Neuronal stem cell (in vitro differentiated cells): ENCODE measurements around the gene HES1.

Source experiments
- DNase-seq: peaks from one replicate; pipeline ENCODE4 v3.0.0-alpha.2; 2013; ENCODE audit warnings: low spot score
- H2AFZ ChIP-seq: one replicate; pipeline ENCODE4 v1.6.1; 2013; ENCODE audit warnings: mild to moderate bottlenecking, low read length, inconsistent platforms
- H2AK5ac ChIP-seq: 2 replicates; pipeline ENCODE4 v1.6.1; 2013; ENCODE audit warnings: low read depth, mild to moderate bottlenecking, inconsistent platforms, low read length, moderate library complexity, mixed read lengths
- H2BK120ac ChIP-seq: 2 replicates; pipeline ENCODE4 v1.6.1; 2013; ENCODE audit warnings: low read depth, mild to moderate bottlenecking, inconsistent platforms, low read length, moderate library complexity, mixed read lengths
- H2BK12ac ChIP-seq: one replicate; pipeline ENCODE4 v1.6.1; 2013; ENCODE audit warnings: low read length, inconsistent platforms
- H2BK15ac ChIP-seq: 2 replicates; pipeline ENCODE4 v1.6.1; 2013; ENCODE audit warnings: mild to moderate bottlenecking, low read length, inconsistent platforms, mixed read lengths
- H2BK5ac ChIP-seq: one replicate; pipeline ENCODE4 v1.6.1; 2013; ENCODE audit warnings: inconsistent platforms, mild to moderate bottlenecking, low read length, moderate library complexity
- H3K14ac ChIP-seq: one replicate; pipeline ENCODE4 v1.6.1; 2013; ENCODE audit warnings: low read length, inconsistent platforms
- H3K18ac ChIP-seq: 2 replicates; pipeline ENCODE4 v1.6.1; 2013; ENCODE audit warnings: low read length, inconsistent platforms
- H3K23ac ChIP-seq: 2 replicates; pipeline ENCODE4 v1.6.1; 2013; ENCODE audit warnings: low read depth, mild to moderate bottlenecking, mixed read lengths, low read length, inconsistent platforms; ENCODE audit not compliant: poor library complexity
- H3K27ac ChIP-seq: replicated peaks from 3 replicates; pipeline ENCODE4 v1.5.1; 2013; ENCODE audit warnings: low read length, inconsistent platforms
- H3K27me3 ChIP-seq, 3 experiments: 2 replicates each; pipeline ENCODE4 v1.6.1; 2013; ENCODE audit warnings: low read length in 3 of 3, mild to moderate bottlenecking in 2 of 3, inconsistent platforms in 1 of 3, low read depth in 1 of 3, mixed read lengths in 1 of 3, moderate library complexity in 1 of 3; ENCODE audit not compliant: control insufficient read depth in 3 of 3, insufficient read depth in 3 of 3
- H3K36me3 ChIP-seq, 2 donors: replicated peaks in 1 of 2; 2 replicates each; pipeline ENCODE4 v1.6.1; 2013; ENCODE audit warnings: low read length in 2 of 2; ENCODE audit not compliant: control insufficient read depth in 2 of 2, insufficient read depth in 2 of 2
- H3K4ac ChIP-seq: 2 replicates; pipeline ENCODE4 v1.6.1; 2013; ENCODE audit warnings: inconsistent platforms, mild to moderate bottlenecking, low read length, moderate library complexity
- H3K4me1 ChIP-seq, 2 donors: 1 replicate in 1 of 2; 2 replicates in 1 of 2; pipeline ENCODE4 v1.6.1; 2013; ENCODE audit warnings: low read length in 2 of 2, low read depth in 1 of 2; ENCODE audit not compliant: control insufficient read depth in 2 of 2, insufficient read depth in 1 of 2
- H3K4me2 ChIP-seq: one replicate; pipeline ENCODE4 v1.6.1; 2013; ENCODE audit warnings: mild to moderate bottlenecking, low read length, inconsistent platforms; ENCODE audit not compliant: insufficient read depth, poor library complexity, severe bottlenecking
- H3K4me3 ChIP-seq, 2 donors: 2 replicates each; pipeline ENCODE4 v1.5.1; 2013; ENCODE audit warnings: low read length in 2 of 2, mild to moderate bottlenecking in 2 of 2, inconsistent platforms in 1 of 2, moderate library complexity in 1 of 2
- H3K79me1 ChIP-seq: one replicate; pipeline ENCODE4 v1.6.1; 2013; ENCODE audit warnings: low read depth, mild to moderate bottlenecking, inconsistent platforms, low read length, moderate library complexity
- H3K9ac ChIP-seq: one replicate; pipeline ENCODE4 v1.6.1; 2013; ENCODE audit warnings: mild to moderate bottlenecking, low read depth, low read length, inconsistent platforms; ENCODE audit not compliant: poor library complexity
- H3K9me3 ChIP-seq, 2 donors: replicated peaks in 1 of 2; 2 replicates each; pipeline versions ENCODE3 to v1.6.1; 2013; ENCODE audit warnings: low read length in 2 of 2, mild to moderate bottlenecking in 2 of 2, inconsistent platforms in 1 of 2, low read depth in 1 of 2, mixed read lengths in 1 of 2, moderate library complexity in 1 of 2; ENCODE audit not compliant: control insufficient read depth in 2 of 2, insufficient read depth in 1 of 2
- H4K8ac ChIP-seq: one replicate; pipeline ENCODE4 v1.6.1; 2013; ENCODE audit warnings: low read depth, mild to moderate bottlenecking, inconsistent platforms, low read length, moderate library complexity
- H4K91ac ChIP-seq: one replicate; pipeline ENCODE4 v1.6.1; 2013; ENCODE audit warnings: low read length, low read depth, mild to moderate bottlenecking, inconsistent platforms; ENCODE audit not compliant: poor library complexity
- WGBS, 2 donors: extraction: QIAGEN DNeasy Blood & Tissue Kit; methylation state at CpG; one replicate each; pipeline ENCODE4 v1.1.7; 2013; ENCODE audit warnings: missing lambda C conversion rate in 2 of 2, mixed read lengths in 1 of 2; ENCODE audit not compliant: insufficient read length in 2 of 2, insufficient replicate concordance in 1 of 2; ENCODE audit errors: extremely low coverage in 2 of 2; 5-methylcytosine and 5-hydroxymethylcytosine counted together

HES1 gene

DNA sequence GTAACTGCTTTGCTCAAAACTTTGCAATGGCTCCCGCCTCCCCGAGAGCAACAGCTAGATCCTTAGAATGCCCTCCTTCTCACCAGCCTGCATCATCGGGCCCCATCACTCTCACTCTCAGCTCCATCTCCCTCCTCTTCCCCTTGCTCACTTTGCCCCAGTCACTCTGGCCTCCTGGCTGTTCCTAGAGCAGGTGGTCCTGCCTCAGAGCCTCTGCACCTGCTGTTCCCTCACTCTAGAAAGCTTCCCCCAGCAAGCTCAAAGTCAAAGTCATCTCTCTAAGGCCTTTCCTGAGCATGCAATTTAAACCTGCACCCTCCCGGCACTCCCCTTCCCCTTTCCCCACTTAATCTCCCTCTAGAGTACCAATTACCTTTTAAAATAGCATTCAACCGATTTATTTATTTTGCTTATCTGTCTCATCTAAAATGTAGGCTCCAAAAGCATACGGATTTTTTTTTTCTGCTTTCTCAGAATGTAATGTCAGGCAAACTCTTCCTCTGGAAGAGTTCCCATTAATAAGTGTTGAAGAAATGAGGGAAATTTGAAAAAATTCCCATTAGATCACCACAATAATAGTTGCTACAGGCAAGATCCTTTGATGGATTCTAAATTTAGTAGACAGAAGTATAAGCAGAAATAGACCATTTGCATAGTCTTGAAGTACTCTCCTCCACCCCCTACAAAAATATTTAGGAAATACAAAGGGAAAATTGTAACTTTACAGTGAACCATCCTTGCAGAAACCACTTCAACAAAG, 15.9 kb upstream of the HES1 start:
- H3K23ac ChIP-seq = no peak overlapping the region
- H3K79me1 ChIP-seq = no peaks in the 10 kb centered on the region
- H3K4me2 ChIP-seq = no peak overlapping the region
- no peak overlapping the region for H4K91ac ChIP-seq
- no peak overlapping the region for H2BK120ac ChIP-seq
- no peaks in the 10 kb centered on the region for H3K4me1 ChIP-seq
- no peak for DNase-seq
- no CpG with 5 or more reads among the region's 6 CpGs for WGBS, 2 donors
- H2BK12ac ChIP-seq = no peak overlapping the region
- no peak overlapping the region for H4K8ac ChIP-seq
- H2BK5ac ChIP-seq = no peak overlapping the region
- no peak overlapping the region for H3K9ac ChIP-seq
- H3K9me3 ChIP-seq = peaks cover 0 to 2% of the 10 kb centered on the region in 2 donors
- H3K18ac ChIP-seq = no peak overlapping the region
- no peaks in the 10 kb centered on the region for H3K36me3 ChIP-seq
- no peak overlapping the region for H3K27ac ChIP-seq
- H3K27me3 ChIP-seq = peaks cover 0 to 18% (median 0%) of the 10 kb centered on the region in 3 experiments
- no peak overlapping the region for H2BK15ac ChIP-seq
- no peak overlapping the region for H3K4ac ChIP-seq
- no peak overlapping the region for H2AK5ac ChIP-seq
- no peak overlapping the region for H2AFZ ChIP-seq
- no peak overlapping the region for H3K4me3 ChIP-seq
- H3K14ac ChIP-seq = no peak overlapping the region

DNA sequence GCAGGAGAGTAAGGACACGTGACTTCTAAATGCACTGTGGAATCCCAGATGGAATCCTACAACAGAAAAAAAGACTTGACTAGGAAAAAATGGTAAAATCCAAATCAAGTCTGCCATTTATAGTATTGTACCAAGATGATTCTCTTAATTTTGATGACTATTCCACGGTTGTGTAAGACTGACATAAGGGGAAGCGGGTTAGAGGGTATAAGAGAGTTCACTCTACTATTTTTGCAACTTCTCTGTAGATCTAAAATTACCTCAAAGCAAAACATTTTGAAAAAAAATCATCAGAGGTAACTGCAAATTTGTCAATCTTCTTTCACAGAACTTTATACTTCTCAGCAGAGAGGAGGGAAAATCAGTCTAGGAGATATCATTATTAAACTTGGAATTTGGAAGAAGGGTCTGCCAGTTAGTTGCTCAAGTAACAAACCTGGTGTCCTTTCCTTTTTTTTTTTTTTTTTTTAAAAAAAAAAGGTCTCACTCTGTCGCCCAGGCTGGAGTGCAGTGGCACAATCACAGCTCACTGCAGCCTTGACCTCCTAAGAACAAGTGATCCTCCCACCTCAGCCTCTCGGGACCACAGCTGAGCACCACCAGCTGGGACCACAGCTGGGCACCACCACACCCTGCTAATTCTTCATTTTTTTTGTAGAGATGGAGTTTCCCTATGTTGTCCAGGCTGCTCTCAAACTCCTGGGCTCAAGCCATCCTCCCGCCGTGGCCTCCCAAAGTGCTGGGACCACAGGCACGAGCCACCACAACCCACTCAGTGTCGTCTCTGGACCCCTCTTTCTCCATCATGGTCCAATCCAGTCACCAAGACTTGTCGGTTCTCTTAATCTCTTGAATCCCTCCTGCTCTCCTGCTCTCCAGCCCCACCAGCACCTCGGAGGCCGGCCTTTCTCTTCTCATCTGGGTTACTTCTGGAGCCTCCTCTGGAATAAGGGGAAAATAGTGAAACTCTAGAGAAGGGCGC, 14.9 kb upstream of the HES1 start:
- H3K4me3 ChIP-seq = no peak overlapping the region
- peaks cover 0 to 18% (median 0%) of the 10 kb centered on the region in 3 experiments for H3K27me3 ChIP-seq
- H2AFZ ChIP-seq = no peak overlapping the region
- H3K4ac ChIP-seq = no peak overlapping the region
- no peaks in the 10 kb centered on the region for H3K79me1 ChIP-seq
- no peak overlapping the region for H4K91ac ChIP-seq
- no peak overlapping the region for H2BK15ac ChIP-seq
- peak overlapping the region; percentile 84 for H2AK5ac ChIP-seq
- no peaks in the 10 kb centered on the region for H3K9me3 ChIP-seq
- H3K4me2 ChIP-seq = no peak overlapping the region
- no peaks in the 10 kb centered on the region for H3K36me3 ChIP-seq
- no peaks in the 10 kb centered on the region for H3K4me1 ChIP-seq
- H4K8ac ChIP-seq = no peak overlapping the region
- no peak overlapping the region for H3K27ac ChIP-seq
- H3K14ac ChIP-seq = no peak overlapping the region
- no peak overlapping the region for H2BK12ac ChIP-seq
- no peak overlapping the region for H3K9ac ChIP-seq
- no peak overlapping the region for H2BK5ac ChIP-seq
- WGBS, 2 donors = no CpG with 5 or more reads among the region's 13 CpGs
- H3K18ac ChIP-seq = peak overlapping the region; percentile 68
- DNase-seq = no peak
- no peak overlapping the region for H3K23ac ChIP-seq
- no peak overlapping the region for H2BK120ac ChIP-seq

DNA sequence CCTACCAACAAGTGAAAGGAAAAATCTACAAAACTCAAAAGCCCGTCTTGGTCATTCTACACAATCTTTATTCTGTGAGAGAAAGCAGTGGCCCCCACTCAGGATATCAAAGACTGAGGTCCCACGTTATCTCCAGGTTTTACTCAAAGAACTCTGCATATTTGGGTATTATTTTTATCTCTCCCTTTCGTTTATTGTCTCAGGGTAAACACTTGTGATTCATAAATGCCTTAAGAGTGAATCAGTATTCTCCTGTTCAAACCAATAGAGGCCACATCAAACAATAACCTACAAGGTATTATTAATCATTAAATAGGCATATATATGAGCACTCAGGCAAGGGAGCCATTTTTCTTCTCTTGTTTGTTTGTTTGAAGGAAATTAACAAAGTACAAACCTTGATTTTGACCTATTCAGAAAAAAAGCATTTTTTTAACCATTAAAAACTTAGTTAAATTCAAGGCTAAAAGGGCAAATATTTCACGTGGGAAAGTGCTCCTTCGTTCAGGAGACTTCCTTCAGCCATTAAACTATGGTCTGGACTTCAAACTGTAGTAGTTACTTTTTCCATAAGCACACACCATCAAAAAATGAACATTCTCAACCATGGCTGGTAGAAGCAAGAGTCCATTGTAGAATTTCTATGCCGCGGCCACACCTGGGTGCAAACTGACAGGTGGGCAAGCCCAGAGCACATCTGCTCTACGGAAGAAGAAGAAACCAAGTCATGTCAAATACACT, 13.9 kb upstream of the HES1 start:
- Histone ChIP-seq H3K79me1 (no peaks in the 10 kb centered on the region), H2BK5ac (no peak overlapping the region), H3K27me3 (peaks cover 0 to 18% (median 0%) of the 10 kb centered on the region in 3 experiments), H2AFZ (no peak overlapping the region), H3K4me3 (no peak overlapping the region), H3K23ac (no peak overlapping the region), H2BK12ac (no peak overlapping the region), H3K9ac (no peak overlapping the region), H3K36me3 (no peaks in the 10 kb centered on the region), H4K8ac (no peak overlapping the region), H3K27ac (no peak overlapping the region), H3K18ac (no peak overlapping the region), H3K9me3 (no peaks in the 10 kb centered on the region), H3K4me2 (no peak overlapping the region), H3K4ac (no peak overlapping the region), H4K91ac (no peak overlapping the region), H3K14ac (no peak overlapping the region), H3K4me1 (no peaks in the 10 kb centered on the region), H2BK15ac (no peak overlapping the region), H2BK120ac (no peak overlapping the region), H2AK5ac (no peak overlapping the region)
- DNase-seq = no peak
- no CpG with 5 or more reads among the region's 8 CpGs for WGBS, 2 donors
